ENCODE data around the gene GRIP2.

DNA sequence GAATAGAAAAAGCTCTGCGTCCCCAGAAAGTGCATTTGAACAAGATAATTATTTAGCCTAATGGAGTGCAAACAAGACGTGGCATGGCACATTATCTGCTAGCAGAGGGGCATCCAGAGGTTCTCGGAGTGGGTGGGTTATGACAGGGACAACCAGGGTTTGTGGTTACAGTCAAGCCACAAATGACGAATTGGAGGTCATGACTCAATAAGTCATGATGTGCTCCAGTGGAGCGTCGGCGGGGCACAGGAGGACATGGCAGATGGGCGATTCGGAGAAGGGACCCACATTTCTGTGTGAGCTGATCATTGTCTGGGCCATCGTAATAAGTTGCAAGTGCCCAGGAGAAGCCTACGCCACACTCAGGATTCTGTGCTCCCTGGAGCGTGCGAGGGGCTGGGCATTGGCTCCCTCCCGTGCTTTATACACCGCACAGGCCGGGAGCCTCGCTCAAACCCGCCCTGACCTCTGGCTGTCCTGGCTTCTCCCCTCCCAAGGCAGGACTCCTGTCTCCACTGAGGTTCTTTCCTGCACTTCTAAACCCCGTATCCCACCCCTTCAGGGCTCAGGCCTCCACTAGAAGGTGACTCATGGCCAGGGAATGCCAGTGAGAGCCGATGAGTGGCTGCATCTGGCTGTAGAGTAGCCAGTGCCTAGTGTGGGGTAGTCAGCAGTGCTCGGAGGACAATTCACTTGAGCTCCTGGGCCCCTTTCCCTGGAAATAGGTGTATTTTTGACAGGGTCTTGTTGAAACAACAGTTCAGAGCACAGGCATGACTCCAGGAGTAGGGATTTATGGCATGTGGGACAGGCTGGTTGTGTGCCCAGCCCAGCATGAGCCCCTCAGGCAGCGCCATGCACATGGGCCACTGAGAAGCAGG lies 67.4 kb downstream of the GRIP2 start:
- TF ChIP-seq, protein P1, sequence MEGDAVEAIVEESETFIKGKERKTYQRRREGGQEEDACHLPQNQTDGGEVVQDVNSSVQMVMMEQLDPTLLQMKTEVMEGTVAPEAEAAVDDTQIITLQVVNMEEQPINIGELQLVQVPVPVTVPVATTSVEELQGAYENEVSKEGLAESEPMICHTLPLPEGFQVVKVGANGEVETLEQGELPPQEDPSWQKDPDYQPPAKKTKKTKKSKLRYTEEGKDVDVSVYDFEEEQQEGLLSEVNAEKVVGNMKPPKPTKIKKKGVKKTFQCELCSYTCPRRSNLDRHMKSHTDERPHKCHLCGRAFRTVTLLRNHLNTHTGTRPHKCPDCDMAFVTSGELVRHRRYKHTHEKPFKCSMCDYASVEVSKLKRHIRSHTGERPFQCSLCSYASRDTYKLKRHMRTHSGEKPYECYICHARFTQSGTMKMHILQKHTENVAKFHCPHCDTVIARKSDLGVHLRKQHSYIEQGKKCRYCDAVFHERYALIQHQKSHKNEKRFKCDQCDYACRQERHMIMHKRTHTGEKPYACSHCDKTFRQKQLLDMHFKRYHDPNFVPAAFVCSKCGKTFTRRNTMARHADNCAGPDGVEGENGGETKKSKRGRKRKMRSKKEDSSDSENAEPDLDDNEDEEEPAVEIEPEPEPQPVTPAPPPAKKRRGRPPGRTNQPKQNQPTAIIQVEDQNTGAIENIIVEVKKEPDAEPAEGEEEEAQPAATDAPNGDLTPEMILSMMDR (IDR thresholded peaks at IDR 0.05): no peak
- no peak for TF ChIP-seq EP300 (IDR thresholded peaks at IDR 0.05)
- TF ChIP-seq POLR2A (IDR thresholded peaks at IDR 0.05): no peak

Data from ovary (tissue), 3 donors.